ENCODE results near the gene CTRB2. TPM values are rescaled to one million over a fixed set of nuclear protein-coding genes. Genes with fewer than 3 reads are reported as not detected.

CTRB2 gene
- total RNA-seq, 2 donors from 2014 or later = 12.5 TPM

GRCh38 chr16:75204410-75204758 is 2.6 kb downstream of the CTRB2 start:
- no peak overlapping the region for H3K27ac ChIP-seq
- no peaks in the 10 kb centered on the region for H3K36me3 ChIP-seq
- ATAC-seq (ENCODE audit: insufficient number of reproducible peaks, low FRiP score, low read depth) = no peak
- no peak for TF ChIP-seq CTCF (IDR thresholded peaks at IDR 0.05)
- no peak overlapping the region for H3K4me3 ChIP-seq
- no peak for DNase-seq (ENCODE audit: low spot score)
- H3K9me3 ChIP-seq = no peaks in the 10 kb centered on the region
- no peaks in the 10 kb centered on the region for H3K27me3 ChIP-seq (replicated peaks; ENCODE audit: insufficient read depth)
- H3K4me1 ChIP-seq (ENCODE audit: control insufficient read depth in 1 of 2, low read depth in 2 of 2) = peaks cover 7 to 20% of the 10 kb centered on the region in 2 donors

GRCh38 chr16:75203667-75204409 is 3.1 kb downstream of the CTRB2 start:
- Histone ChIP-seq H3K9me3 (no peaks in the 10 kb centered on the region), H3K36me3 (no peaks in the 10 kb centered on the region), H3K27me3 (replicated peaks; ENCODE audit: insufficient read depth) (no peaks in the 10 kb centered on the region), H3K4me3 (no peak overlapping the region), H3K4me1 (ENCODE audit: control insufficient read depth in 1 of 2, low read depth in 2 of 2) (peaks cover 7 to 20% of the 10 kb centered on the region in 2 donors), H3K27ac (no peak overlapping the region)
- DNase-seq (ENCODE audit: low spot score) = no peak
- no peak for TF ChIP-seq CTCF (IDR thresholded peaks at IDR 0.05)
- ATAC-seq (ENCODE audit: insufficient number of reproducible peaks, low FRiP score, low read depth) = no peak

- H3K27me3 ChIP-seq (replicated peaks; ENCODE audit: insufficient read depth) = no peaks in the 10 kb centered on the region
- DNase-seq (ENCODE audit: low spot score) = no peak
- no peaks in the 10 kb centered on the region for H3K36me3 ChIP-seq
- peaks cover 7 to 20% of the 10 kb centered on the region in 2 donors for H3K4me1 ChIP-seq (ENCODE audit: control insufficient read depth in 1 of 2, low read depth in 2 of 2)
- no peak for ATAC-seq (ENCODE audit: insufficient number of reproducible peaks, low FRiP score, low read depth)
- no peaks in the 10 kb centered on the region for H3K9me3 ChIP-seq
- no peak for TF ChIP-seq CTCF (IDR thresholded peaks at IDR 0.05)
- H3K4me3 ChIP-seq = no peak overlapping the region
- no peak overlapping the region for H3K27ac ChIP-seq
Measured at GRCh38 chr16:75203096-75203495, 3.9 kb downstream of the CTRB2 start.

- TF ChIP-seq CTCF (IDR thresholded peaks at IDR 0.05) = no peak
- Histone ChIP-seq H3K4me1 (ENCODE audit: control insufficient read depth in 1 of 2, low read depth in 2 of 2) (peaks cover 7 to 20% of the 10 kb centered on the region in 2 donors), H3K4me3 (no peak overlapping the region), H3K27ac (no peak overlapping the region), H3K9me3 (no peaks in the 10 kb centered on the region), H3K27me3 (replicated peaks; ENCODE audit: insufficient read depth) (no peaks in the 10 kb centered on the region), H3K36me3 (no peaks in the 10 kb centered on the region)
- DNase-seq (ENCODE audit: low spot score) (no peak), ATAC-seq (ENCODE audit: insufficient number of reproducible peaks, low FRiP score, low read depth) (no peak)
Measured at GRCh38 chr16:75202069-75202590, 4.8 kb downstream of the CTRB2 start.

GRCh38 chr16:75198135-75198600 is 8.8 kb downstream of the CTRB2 start:
- H3K4me3 ChIP-seq = no peak overlapping the region
- H3K36me3 ChIP-seq = no peaks in the 10 kb centered on the region
- peaks cover 7 to 20% of the 10 kb centered on the region in 2 donors for H3K4me1 ChIP-seq (ENCODE audit: control insufficient read depth in 1 of 2, low read depth in 2 of 2)
- no peak overlapping the region for H3K27ac ChIP-seq
- no peaks in the 10 kb centered on the region for H3K9me3 ChIP-seq
- ATAC-seq (ENCODE audit: insufficient number of reproducible peaks, low FRiP score, low read depth) = no peak
- DNase-seq (ENCODE audit: low spot score) = no peak
- TF ChIP-seq CTCF (IDR thresholded peaks at IDR 0.05) = no peak
- H3K27me3 ChIP-seq (replicated peaks; ENCODE audit: insufficient read depth) = no peaks in the 10 kb centered on the region
